Measurements from ENCODE around the gene ALDH3A2.

GRCh38 chr17:19654342-19654886, 5.9 kb downstream of the ALDH3A2 start:
- TF ChIP-seq EZH2phosphoT487 (IDR thresholded peaks at IDR 0.05; ENCODE audit: insufficient read depth, low read depth) (no peak), EZH2 (IDR thresholded peaks at IDR 0.05; ENCODE audit: insufficient read depth, poor library complexity, severe bottlenecking) (no peak)

Data from GM23248 (cell line).